Stomach (tissue), 9 donors: ENCODE measurements around the gene GFRA4. TPM values are rescaled to one million over a fixed set of nuclear protein-coding genes. Genes with fewer than 3 reads are reported as not detected.
A peak's percentile ranks its signal among the peaks of the same experiment; 100 is the strongest.

Experiments
- DNase-seq, 2 donors: peaks; one replicate each; pipeline versions ENCODE4 v3.0.0 to v3.0.0-alpha.2; 2013 to 2019
- H3K27ac ChIP-seq, 5 donors: fragments of 200-600 bp in 4 of 5; sonication (generic) in 4 of 5; one replicate each; pipeline ENCODE4 v1.5.1; 2013 to 2019; ENCODE audit warnings: mild to moderate bottlenecking in 1 of 5, moderate library complexity in 1 of 5
- H3K27me3 ChIP-seq, 3 donors: fragments of 200-600 bp; sonication (generic); one replicate each; pipeline ENCODE4 v1.5.1; 2017 to 2019; ENCODE audit warnings: mixed run types in 1 of 3
- H3K36me3 ChIP-seq, 4 donors: fragments of 200-600 bp; sonication (generic); 1 replicate in 3 of 4; 2 replicates in 1 of 4; pipeline ENCODE4 v1.5.1; 2016 to 2019
- H3K4me1 ChIP-seq, 4 donors: fragments of 200-600 bp; sonication (generic); one replicate each; pipeline ENCODE4 v1.5.1; 2016 to 2019
- H3K4me3 ChIP-seq, 4 donors: fragments of 200-600 bp; sonication (generic) in 3 of 4; one replicate each; pipeline ENCODE4 v1.5.1; 2016 to 2019; ENCODE audit warnings: mild to moderate bottlenecking in 1 of 4
- H3K9me3 ChIP-seq, 4 donors: fragments of 200-600 bp; sonication (generic); one replicate each; pipeline ENCODE4 v1.5.1; 2016 to 2019
- EP300 ChIP-seq: sonication (generic); formaldehyde crosslinking; IDR thresholded peaks from one replicate; pipeline ENCODE4 v1.6.1; 2017; ENCODE audit warnings: antibody characterized with exemption
- POLR2A ChIP-seq, 4 donors: fragments of 450-650 bp; IDR thresholded peaks; one replicate each; pipeline ENCODE4 v1.6.1; 2016; ENCODE audit warnings: antibody characterized with exemption in 4 of 4, control low read depth in 2 of 4, mild to moderate bottlenecking in 1 of 4, moderate library complexity in 1 of 4
- POLR2AphosphoS5 ChIP-seq, 3 donors: sonication (generic); formaldehyde crosslinking; IDR thresholded peaks; one replicate each; pipeline ENCODE4 v1.6.1; 2016; ENCODE audit warnings: antibody characterized with exemption in 3 of 3
- WGBS, 5 donors: extraction: QIAGEN DNeasy Blood & Tissue Kit in 3 of 5; methylation state at CpG; one replicate each; pipeline versions ENCODE4 v1.1.5 to v1.1.7; 2013 to 2018; 5-methylcytosine and 5-hydroxymethylcytosine counted together
- intact Hi-C: fragments of 100-400 bp; cut with DNase I; formaldehyde crosslinking; loops from one replicate; pipeline ENCODE4 v1.15.1; 2023; ENCODE audit warnings: low total_unique reads
- polyA plus RNA-seq, 3 donors: library from polyadenylated mRNA; stranded (reverse); fragments of 200-250 nt; gene quantifications; one replicate each; pipeline ENCODE4 v1.2.3, GENCODE V29; 2013
- total RNA-seq, 5 donors: library from RNA; depleted of rRNA; stranded (reverse); fragments of >200 nt; gene quantifications; one replicate each; pipeline versions ENCODE4 v1.1.0 to v1.2.3, GENCODE V29; 2014 to 2016
- TF ChIP-seq, protein P1 (sequence below), 7 experiments: fragments of 450-650 bp in 4 of 7; fragments of 200-600 bp in 3 of 7; sonication (generic) in 3 of 7; IDR thresholded peaks; one replicate each; pipeline ENCODE4 v1.5.1; 2016 to 2019; ENCODE audit warnings: antibody characterized with exemption in 7 of 7, control low read depth in 2 of 7, mild to moderate bottlenecking in 1 of 7
- donor health status: healthy with polysubstance abuse.
- donor health status: Bipolar disorder and iron deficiency.
- donor health status: healthy.

The GFRA4 gene
- total and polyA plus RNA-seq, 8 donors: not detected

DNA sequence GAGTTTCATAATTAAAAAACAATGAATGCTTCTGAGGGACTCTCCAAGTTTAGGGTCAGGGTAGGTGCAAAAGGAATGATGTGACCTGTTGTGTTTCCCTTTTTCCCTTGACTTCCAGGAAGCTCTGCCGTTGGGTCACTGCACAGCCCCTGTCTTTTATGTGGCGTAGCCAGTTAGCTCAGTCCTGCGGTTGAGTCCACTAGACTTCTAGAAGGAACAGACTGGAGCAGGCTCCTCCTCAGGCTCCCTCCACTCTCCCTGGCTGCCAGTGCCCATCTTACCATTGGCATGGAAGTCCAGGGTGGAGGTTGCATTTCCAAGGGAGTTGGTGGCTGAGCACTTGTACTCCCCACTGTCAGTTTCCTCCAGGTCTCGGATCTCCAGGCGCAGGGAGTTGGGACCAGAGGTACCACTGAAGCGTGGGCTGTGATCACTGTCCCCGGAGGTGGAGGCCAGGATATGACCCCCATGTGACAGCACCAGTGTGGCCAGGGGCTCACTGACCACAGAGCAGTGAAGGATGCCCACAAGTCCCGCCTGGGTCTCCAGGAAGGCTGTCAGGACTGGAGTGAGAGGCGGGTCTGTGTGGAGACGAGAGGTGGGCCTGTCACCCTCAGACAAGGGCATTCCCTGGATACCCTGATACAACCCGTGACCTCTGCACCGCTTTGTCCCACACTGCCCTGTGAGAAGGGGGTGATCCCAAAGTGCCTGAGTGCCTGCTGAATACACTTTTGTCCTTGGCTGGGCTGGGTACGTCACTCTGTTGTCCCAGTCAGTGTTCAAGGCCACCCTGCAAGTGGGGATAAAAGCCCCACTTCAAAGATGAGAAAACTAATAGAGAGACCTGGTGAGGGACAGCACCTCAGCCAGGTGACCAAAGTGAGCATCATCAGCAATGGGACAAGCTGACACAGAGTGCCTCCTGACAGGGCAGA is 38.1 kb upstream of the GFRA4 start:
- no peak overlapping the region for H3K27ac ChIP-seq
- DNase-seq: no peak
- H3K9me3 ChIP-seq: peaks cover 0 to 4% (median 2%) of the 10 kb centered on the region in 4 donors
- H3K36me3 ChIP-seq: no peaks in the 10 kb centered on the region
- TF ChIP-seq POLR2A (IDR thresholded peaks at IDR 0.05) (no peak), POLR2AphosphoS5 (IDR thresholded peaks at IDR 0.05) (no peak), EP300 (no peak)
- TF ChIP-seq, protein P1, sequence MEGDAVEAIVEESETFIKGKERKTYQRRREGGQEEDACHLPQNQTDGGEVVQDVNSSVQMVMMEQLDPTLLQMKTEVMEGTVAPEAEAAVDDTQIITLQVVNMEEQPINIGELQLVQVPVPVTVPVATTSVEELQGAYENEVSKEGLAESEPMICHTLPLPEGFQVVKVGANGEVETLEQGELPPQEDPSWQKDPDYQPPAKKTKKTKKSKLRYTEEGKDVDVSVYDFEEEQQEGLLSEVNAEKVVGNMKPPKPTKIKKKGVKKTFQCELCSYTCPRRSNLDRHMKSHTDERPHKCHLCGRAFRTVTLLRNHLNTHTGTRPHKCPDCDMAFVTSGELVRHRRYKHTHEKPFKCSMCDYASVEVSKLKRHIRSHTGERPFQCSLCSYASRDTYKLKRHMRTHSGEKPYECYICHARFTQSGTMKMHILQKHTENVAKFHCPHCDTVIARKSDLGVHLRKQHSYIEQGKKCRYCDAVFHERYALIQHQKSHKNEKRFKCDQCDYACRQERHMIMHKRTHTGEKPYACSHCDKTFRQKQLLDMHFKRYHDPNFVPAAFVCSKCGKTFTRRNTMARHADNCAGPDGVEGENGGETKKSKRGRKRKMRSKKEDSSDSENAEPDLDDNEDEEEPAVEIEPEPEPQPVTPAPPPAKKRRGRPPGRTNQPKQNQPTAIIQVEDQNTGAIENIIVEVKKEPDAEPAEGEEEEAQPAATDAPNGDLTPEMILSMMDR (IDR thresholded peaks at IDR 0.05): no peak
- WGBS, 5 donors: 79 to 87% (median 81%) methylated on average over 13 of the region's 13 CpGs
- no peak overlapping the region for H3K4me3 ChIP-seq
- intact Hi-C loops: no loop called here
- H3K4me1 ChIP-seq: no peaks in the 10 kb centered on the region
- H3K27me3 ChIP-seq: no peaks in the 10 kb centered on the region

DNA sequence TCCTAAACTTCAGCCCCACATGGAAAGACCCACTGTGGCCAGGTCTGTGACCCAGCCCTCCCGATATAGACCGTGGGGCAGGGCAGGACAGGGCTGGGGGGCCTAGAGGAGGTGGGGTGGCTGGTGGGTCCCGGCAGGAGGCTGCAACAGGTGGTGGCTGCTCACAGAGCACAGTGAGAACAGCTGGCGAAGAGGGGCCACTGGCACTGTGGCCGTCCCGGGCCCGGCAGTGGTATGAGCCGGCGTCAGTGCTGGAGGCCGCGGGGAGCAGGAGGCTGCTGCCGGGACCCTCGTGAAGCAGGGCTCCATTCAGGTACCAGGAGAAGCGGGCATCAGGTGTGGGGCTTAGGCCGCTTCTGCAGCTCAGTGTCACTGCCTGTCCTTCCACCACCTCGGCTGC is 35.8 kb upstream of the GFRA4 start:
- intact Hi-C loops: no loop called here
- WGBS, 5 donors: 81 to 94% (median 92%) methylated on average over 14 to 16 of the region's 16 CpGs
- H3K27ac ChIP-seq: no peak overlapping the region
- no peak overlapping the region for H3K4me3 ChIP-seq
- peaks cover 0 to 7% (median 3%) of the 10 kb centered on the region in 4 donors for H3K9me3 ChIP-seq
- no peaks in the 10 kb centered on the region for H3K36me3 ChIP-seq
- H3K27me3 ChIP-seq: no peaks in the 10 kb centered on the region
- no peak for DNase-seq
- no peaks in the 10 kb centered on the region for H3K4me1 ChIP-seq
- TF ChIP-seq EP300: no peak
- no peak for TF ChIP-seq POLR2A (IDR thresholded peaks at IDR 0.05)
- no peak for TF ChIP-seq POLR2AphosphoS5 (IDR thresholded peaks at IDR 0.05)
- TF ChIP-seq, protein P1 (IDR thresholded peaks at IDR 0.05): no peak

DNA sequence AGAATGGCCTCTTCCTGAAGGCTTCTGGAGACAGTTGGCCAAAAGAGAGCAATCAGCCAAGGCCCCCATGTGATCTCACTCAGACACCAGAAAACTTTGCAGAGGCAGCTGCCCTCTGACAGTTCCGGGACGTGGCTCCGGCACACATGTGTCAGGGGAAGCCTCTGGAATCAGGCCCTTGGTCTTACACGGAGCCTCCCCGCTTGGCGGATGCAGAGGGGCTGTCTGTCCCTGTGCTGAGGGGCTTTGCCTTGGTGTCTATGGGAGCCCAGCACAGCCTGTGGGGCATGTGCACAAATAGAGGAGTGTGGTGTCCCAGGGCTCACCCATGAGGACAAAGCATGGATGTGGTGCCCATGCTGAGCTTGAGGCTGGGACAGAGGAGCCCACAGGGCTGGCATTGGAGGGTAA is 35.4 kb upstream of the GFRA4 start:
- 71 to 86% (median 75%) methylated on average over 6 of the region's 6 CpGs for WGBS, 5 donors
- DNase-seq: peak in 1 of 2 donors; percentile 54
- intact Hi-C loops: no loop called here
- no peak overlapping the region for H3K27ac ChIP-seq
- peaks cover 0 to 7% (median 3%) of the 10 kb centered on the region in 4 donors for H3K9me3 ChIP-seq
- no peak overlapping the region for H3K4me3 ChIP-seq
- TF ChIP-seq POLR2AphosphoS5 (IDR thresholded peaks at IDR 0.05): no peak
- TF ChIP-seq POLR2A (IDR thresholded peaks at IDR 0.05): no peak
- TF ChIP-seq, protein P1 (IDR thresholded peaks at IDR 0.05): no peak
- TF ChIP-seq EP300: no peak
- no peaks in the 10 kb centered on the region for H3K4me1 ChIP-seq
- no peaks in the 10 kb centered on the region for H3K27me3 ChIP-seq
- no peaks in the 10 kb centered on the region for H3K36me3 ChIP-seq

DNA sequence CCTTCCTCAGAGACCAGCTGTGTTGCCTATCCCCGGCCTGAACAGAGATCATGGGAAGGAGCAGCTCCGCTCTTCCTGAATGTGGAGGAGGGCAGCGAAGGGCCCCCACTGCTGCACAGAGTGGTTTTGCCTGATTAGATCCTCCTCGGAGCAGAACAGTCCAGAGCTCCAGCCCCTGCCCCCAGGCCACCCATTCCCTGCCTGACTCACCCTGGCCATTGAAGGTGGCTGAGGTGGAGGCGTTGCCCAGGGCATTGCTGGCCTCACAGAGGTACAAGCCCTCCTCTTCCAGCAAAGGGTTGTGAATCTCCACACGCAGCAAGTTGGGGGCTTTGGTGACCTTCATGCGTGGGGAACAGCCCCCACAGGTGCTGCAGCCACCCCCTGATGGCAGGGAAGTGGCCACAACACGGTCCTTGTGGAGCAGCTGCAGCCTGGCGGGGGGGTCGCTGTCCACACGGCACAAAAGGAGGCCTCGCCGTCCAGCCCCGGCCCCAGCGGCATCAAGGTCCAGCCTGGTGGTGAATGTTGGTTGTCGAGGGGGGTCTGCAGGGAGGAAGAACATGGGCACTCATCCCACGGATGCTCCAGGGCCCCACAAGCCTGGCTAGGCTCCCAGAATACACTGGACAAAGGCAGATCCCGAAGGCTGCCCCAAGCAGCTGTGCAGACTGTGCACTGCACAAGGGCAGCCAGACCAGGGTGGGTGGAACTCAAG is 34.5 kb upstream of the GFRA4 start:
- no peak for DNase-seq
- Histone ChIP-seq H3K36me3 (no peaks in the 10 kb centered on the region), H3K27me3 (no peaks in the 10 kb centered on the region), H3K4me3 (no peak overlapping the region), H3K4me1 (no peaks in the 10 kb centered on the region), H3K27ac (no peak overlapping the region), H3K9me3 (peaks cover 0 to 7% (median 3%) of the 10 kb centered on the region in 4 donors)
- TF ChIP-seq, protein P1 (IDR thresholded peaks at IDR 0.05): no peak
- intact Hi-C loops: no loop called here
- WGBS, 5 donors: 68 to 80% (median 74%) methylated on average over 8 to 18 of the region's 18 CpGs
